ENCODE results near the gene SNRPN. TPM values are rescaled to one million over a fixed set of nuclear protein-coding genes. Genes with fewer than 3 reads are reported as not detected.

Gene SNRPN
- total and polyA plus RNA-seq, 2 of the 4 experiments (the other 2 are of a cell fraction): 123 to 185 TPM

DNA sequence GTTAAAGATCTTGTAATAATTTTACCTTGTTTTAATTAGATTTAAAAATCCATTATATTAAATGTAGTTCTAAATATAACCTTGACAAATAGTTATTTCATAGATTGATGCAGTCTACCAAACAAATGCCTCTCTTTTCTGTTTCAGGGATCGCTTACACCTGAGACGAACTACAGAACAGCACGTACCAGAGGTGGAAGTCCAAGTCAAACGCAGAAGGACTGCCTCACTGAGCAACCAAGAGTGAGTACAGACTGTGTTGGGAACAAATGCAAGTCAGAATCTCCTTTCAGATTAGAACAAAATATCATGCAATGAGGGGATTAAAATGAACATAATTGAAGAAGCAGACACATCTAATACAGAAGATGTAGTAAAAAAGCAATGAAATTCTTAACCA is 7.2 kb downstream of the SNRPN start:
- Histone ChIP-seq H3K56ac (ENCODE audit: extremely low read depth, insufficient read depth, low read length) (no peak overlapping the region), H3K4ac (ENCODE audit: low read depth, low read length) (no peak overlapping the region), H3K9me1 (ENCODE audit: insufficient read depth, low read length) (no peaks in the 10 kb centered on the region), H2BK5ac (ENCODE audit: low read depth, low read length, poor library complexity, severe bottlenecking) (no peak overlapping the region), H2BK120ac (ENCODE audit: low read depth, low read length) (no peak overlapping the region), H2BK20ac (ENCODE audit: low read depth, low read length) (no peak overlapping the region), H3K9ac (ENCODE audit: low read depth, low read length) (no peak overlapping the region), H4K91ac (ENCODE audit: insufficient read depth, low read depth, low read length) (no peak overlapping the region), H3K23ac (ENCODE audit: low read depth, low read length) (no peak overlapping the region), H3K36me3 (ENCODE audit: control insufficient read depth, insufficient read depth, low read length) (peaks cover 21% of the 10 kb centered on the region), H3K4me2 (ENCODE audit: low read depth, low read length) (no peak overlapping the region), H3K4me3 (ENCODE audit: insufficient read depth, low read depth, low read length) (no peak overlapping the region), H3K79me1 (ENCODE audit: low read depth in 1 of 2, low read length in 2 of 2) (peaks cover 0 to 15% of the 10 kb centered on the region in 2 experiments; a peak in 3 of 4 replicates), H3K27ac (ENCODE audit: insufficient read depth, low read length) (no peak overlapping the region), H2AK9ac (replicated peaks; ENCODE audit: low read depth, low read length, poor library complexity) (no peak overlapping the region), H2AK5ac (ENCODE audit: low read depth, low read length) (no peak overlapping the region), H2BK15ac (ENCODE audit: low read depth, low read length) (no peak overlapping the region), H4K8ac (ENCODE audit: low read depth in 2 of 2, low read length in 2 of 2) (no peak overlapping the region), H4K5ac (ENCODE audit: low read depth, low read length) (no peak overlapping the region), H3K27me3 (ENCODE audit: control insufficient read depth, insufficient read depth, low read length) (no peaks in the 10 kb centered on the region), H3K18ac (ENCODE audit: low read depth, low read length) (no peak overlapping the region), H3K4me1 (ENCODE audit: control insufficient read depth, insufficient read depth, low read length) (0 out of 2 replicates have a peak, but pooled peaks cover 1% of the 10 kb centered on the region), H3K14ac (replicated peaks; ENCODE audit: low read depth, low read length) (no peak overlapping the region), H2AFZ (replicated peaks; ENCODE audit: low read length, poor library complexity) (no peak overlapping the region), H4K20me1 (ENCODE audit: insufficient read depth, low read length) (peaks cover 31% of the 10 kb centered on the region), H3K9me3 (ENCODE audit: control insufficient read depth, insufficient read depth, low read length) (0 out of 2 replicates have a peak, but pooled peaks cover 2% of the 10 kb centered on the region)
- no TSS peak for BruUV-seq (replicated peaks)
- DNase-seq: no peak
- no peak for TF ChIP-seq CHD1 (IDR thresholded peaks at IDR 0.05; ENCODE audit: low read depth, low read length)
- no peak for TF ChIP-seq MXI1 (IDR thresholded peaks at IDR 0.05; ENCODE audit: borderline replicate concordance, low read depth, low read length)
- no peak for TF ChIP-seq BHLHE40 (IDR thresholded peaks at IDR 0.05; ENCODE audit: low read depth, low read length)
- TF ChIP-seq RFX5 (IDR thresholded peaks at IDR 0.05; ENCODE audit: low read depth, low read length): no peak
- no peak for TF ChIP-seq SMC3 (IDR thresholded peaks at IDR 0.05; ENCODE audit: low read depth, low read length)
- TF ChIP-seq, protein P1, sequence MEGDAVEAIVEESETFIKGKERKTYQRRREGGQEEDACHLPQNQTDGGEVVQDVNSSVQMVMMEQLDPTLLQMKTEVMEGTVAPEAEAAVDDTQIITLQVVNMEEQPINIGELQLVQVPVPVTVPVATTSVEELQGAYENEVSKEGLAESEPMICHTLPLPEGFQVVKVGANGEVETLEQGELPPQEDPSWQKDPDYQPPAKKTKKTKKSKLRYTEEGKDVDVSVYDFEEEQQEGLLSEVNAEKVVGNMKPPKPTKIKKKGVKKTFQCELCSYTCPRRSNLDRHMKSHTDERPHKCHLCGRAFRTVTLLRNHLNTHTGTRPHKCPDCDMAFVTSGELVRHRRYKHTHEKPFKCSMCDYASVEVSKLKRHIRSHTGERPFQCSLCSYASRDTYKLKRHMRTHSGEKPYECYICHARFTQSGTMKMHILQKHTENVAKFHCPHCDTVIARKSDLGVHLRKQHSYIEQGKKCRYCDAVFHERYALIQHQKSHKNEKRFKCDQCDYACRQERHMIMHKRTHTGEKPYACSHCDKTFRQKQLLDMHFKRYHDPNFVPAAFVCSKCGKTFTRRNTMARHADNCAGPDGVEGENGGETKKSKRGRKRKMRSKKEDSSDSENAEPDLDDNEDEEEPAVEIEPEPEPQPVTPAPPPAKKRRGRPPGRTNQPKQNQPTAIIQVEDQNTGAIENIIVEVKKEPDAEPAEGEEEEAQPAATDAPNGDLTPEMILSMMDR (conservative IDR thresholded peaks at IDR 0.05; ENCODE audit: low read depth, low read length): no peak
- TF ChIP-seq CEBPB (IDR thresholded peaks at IDR 0.05; ENCODE audit: low read depth, low read length): no peak
- TF ChIP-seq NFE2L2 (IDR thresholded peaks at IDR 0.05; ENCODE audit: low read depth, low read length): no peak
- TF ChIP-seq RCOR1 (IDR thresholded peaks at IDR 0.05; ENCODE audit: insufficient replicate concordance, low read length): no peak
- TF ChIP-seq POLR2A (IDR thresholded peaks at IDR 0.05; ENCODE audit: low read depth, low read length): no peak
- no peak for TF ChIP-seq USF2 (IDR thresholded peaks at IDR 0.05; ENCODE audit: low read depth, low read length)
- POLR2A ChIA-PET (ENCODE audit: unreplicated experiment): no interaction called here
- dilution Hi-C loops (cut with HindIII; ENCODE audit: low sequenced_read_pairs, unreplicated experiment) (no loop called here), intact Hi-C loops (cut with micrococcal nuclease) (no loop called here), in situ Hi-C loops (cut with MboI; ENCODE audit: low sequenced_read_pairs) (no loop called here)
- no CpG with 5 or more reads among the region's 4 CpGs for WGBS, 2 experiments (ENCODE audit: extremely low coverage in 2 of 2, insufficient read length in 1 of 2)
- CTCF ChIA-PET: interaction anchor here (1.4 kb wide), 1 partner anchor 16 kb away, joined by 5 read pairs; no protein-coding TSS in a partner anchor
- no peak for ATAC-seq (ENCODE audit: low read depth)
